ENCODE data around the gene ANK3. TPM values are rescaled to one million over a fixed set of nuclear protein-coding genes. Genes with fewer than 3 reads are reported as not detected.

Gene ANK3
- total RNA-seq, 2 donors from 2014 or later: 41.0 to 113 TPM

GRCh38 chr10:60314069-60314940, 75.4 kb downstream of the ANK3 start:
- intact Hi-C loops (cut with DNase I): no loop called here
- no peak overlapping the region for H3K4me3 ChIP-seq
- no peaks in the 10 kb centered on the region for H3K27me3 ChIP-seq
- ATAC-seq: peak; percentile 64
- H3K4me1 ChIP-seq: no peaks in the 10 kb centered on the region
- DNase-seq: no peak
- H3K36me3 ChIP-seq (replicated peaks in 1 of 2; ENCODE audit: insufficient read depth in 1 of 2, low read depth in 2 of 2): no peaks in the 10 kb centered on the region
- TF ChIP-seq POLR2A (IDR thresholded peaks at IDR 0.05) (no peak), CTCF (IDR thresholded peaks at IDR 0.05) (no peak)
- H3K9me3 ChIP-seq: no peaks in the 10 kb centered on the region
- WGBS, 2 donors: 80 to 83% methylated on average over 5 of the region's 5 CpGs
- H3K27ac ChIP-seq: no peak overlapping the region

GRCh38 chr10:60313589-60313952, 76.1 kb downstream of the ANK3 start:
- no peak for ATAC-seq
- TF ChIP-seq POLR2A (IDR thresholded peaks at IDR 0.05): no peak
- TF ChIP-seq CTCF (IDR thresholded peaks at IDR 0.05): no peak
- Histone ChIP-seq H3K27me3 (no peaks in the 10 kb centered on the region), H3K9me3 (no peaks in the 10 kb centered on the region), H3K4me3 (no peak overlapping the region), H3K27ac (no peak overlapping the region), H3K4me1 (no peaks in the 10 kb centered on the region), H3K36me3 (replicated peaks in 1 of 2; ENCODE audit: insufficient read depth in 1 of 2, low read depth in 2 of 2) (no peaks in the 10 kb centered on the region)
- intact Hi-C loops (cut with DNase I): no loop called here
- 91 to 98% methylated on average over 1 of the region's 1 CpG for WGBS, 2 donors
- no peak for DNase-seq

- no peak for ATAC-seq
- H3K4me3 ChIP-seq: no peak overlapping the region
- H3K4me1 ChIP-seq: no peaks in the 10 kb centered on the region
- no peak for TF ChIP-seq POLR2A (IDR thresholded peaks at IDR 0.05)
- TF ChIP-seq CTCF (IDR thresholded peaks at IDR 0.05): no peak
- intact Hi-C loops (cut with DNase I): no loop called here
- no peak overlapping the region for H3K27ac ChIP-seq
- no peaks in the 10 kb centered on the region for H3K36me3 ChIP-seq (replicated peaks in 1 of 2; ENCODE audit: insufficient read depth in 1 of 2, low read depth in 2 of 2)
- H3K9me3 ChIP-seq: no peaks in the 10 kb centered on the region
- 84 to 92% methylated on average over 6 of the region's 6 CpGs for WGBS, 2 donors
- no peaks in the 10 kb centered on the region for H3K27me3 ChIP-seq
- no peak for DNase-seq
Measured at GRCh38 chr10:60312818-60313588, 76.7 kb downstream of the ANK3 start.

- no peak for ATAC-seq
- intact Hi-C loops (cut with DNase I): no loop called here
- WGBS, 2 donors: 97 to 100% methylated on average over 1 of the region's 1 CpG
Measured at GRCh38 chr10:60311821-60312220, 77.9 kb downstream of the ANK3 start.

More at GRCh38 chr10:60311821-60312220, 77.9 kb downstream of the ANK3 start:
- Histone ChIP-seq H3K4me1 (no peaks in the 10 kb centered on the region), H3K27ac (no peak overlapping the region), H3K36me3 (replicated peaks in 1 of 2; ENCODE audit: insufficient read depth in 1 of 2, low read depth in 2 of 2) (no peaks in the 10 kb centered on the region), H3K4me3 (no peak overlapping the region), H3K9me3 (no peaks in the 10 kb centered on the region), H3K27me3 (no peaks in the 10 kb centered on the region)
- TF ChIP-seq POLR2A (IDR thresholded peaks at IDR 0.05) (no peak), CTCF (IDR thresholded peaks at IDR 0.05) (no peak)
- DNase-seq: no peak
